A673 (cell line): ENCODE data around the gene USP10. TPM values are rescaled to one million over a fixed set of nuclear protein-coding genes. Genes with fewer than 3 reads are reported as not detected.

ENCODE experiments used
- BruUV-seq: library from RNA; stranded (reverse); fragments of 400-500 nt; replicated peaks from 2 replicates; lab custom pipeline; 2021; lab: Mats Ljungman, UMichigan
- CTCF ChIA-PET: fragments of 300-600 bp; sonication (Branson Sonifier 250); formaldehyde crosslinking; loops from one replicate; lab custom pipeline; 2022; ENCODE audit warnings: antibody characterized with exemption; lab: Charles Lee
- POLR2A ChIA-PET: fragments of 300-600 bp; sonication (Branson Sonifier 250); formaldehyde crosslinking; loops from one replicate; lab custom pipeline; 2022; ENCODE audit warnings: antibody characterized with exemption; ENCODE audit not compliant: low non-redundant PET; lab: Charles Lee
- DNase-seq: peaks from one replicate; pipeline ENCODE4 v3.0.0-alpha.2; 2015; ENCODE audit warnings: low spot score
- H3K27ac ChIP-seq: fragments of 200-600 bp; sonication (generic); 2 replicates; pipeline ENCODE4 v1.5.1; 2016; ENCODE audit warnings: mixed run types, low read depth, mild to moderate bottlenecking, mixed read lengths, antibody characterized with exemption, low read length; ENCODE audit not compliant: poor library complexity, severe bottlenecking
- H3K27me3 ChIP-seq: fragments of 200-600 bp; sonication (generic); replicated peaks from 2 replicates; pipeline ENCODE4 v1.6.1; 2017; ENCODE audit warnings: mixed run types, low read depth, mild to moderate bottlenecking, mixed read lengths, antibody characterized with exemption, low read length; ENCODE audit not compliant: insufficient read depth, poor library complexity
- H3K36me3 ChIP-seq: fragments of 200-600 bp; sonication (generic); 2 replicates; pipeline ENCODE4 v1.6.1; 2016; ENCODE audit warnings: mixed run types, mild to moderate bottlenecking, mixed read lengths, antibody characterized with exemption, low read length; ENCODE audit not compliant: insufficient read depth, poor library complexity, severe bottlenecking
- H3K4me1 ChIP-seq: fragments of 200-600 bp; sonication (generic); 2 replicates; pipeline ENCODE4 v1.6.1; 2017; ENCODE audit warnings: mixed run types, mild to moderate bottlenecking, mixed read lengths, antibody characterized with exemption, low read length; ENCODE audit not compliant: insufficient read depth, poor library complexity, severe bottlenecking
- H3K4me3 ChIP-seq: fragments of 200-600 bp; sonication (generic); 2 replicates; pipeline ENCODE4 v1.5.1; 2016; ENCODE audit warnings: low read depth, mixed run types, mild to moderate bottlenecking, mixed read lengths, low read length; ENCODE audit not compliant: poor library complexity, severe bottlenecking
- H3K9me3 ChIP-seq: fragments of 200-600 bp; sonication (generic); 2 replicates; pipeline ENCODE4 v1.6.1; 2016; ENCODE audit warnings: mixed run types, low read depth, mild to moderate bottlenecking, mixed read lengths, antibody characterized with exemption, low read length; ENCODE audit not compliant: poor library complexity, severe bottlenecking
- EZH2 ChIP-seq: fragments of 200-600 bp; sonication (generic); IDR thresholded peaks from 2 replicates; pipeline ENCODE4 v1.6.1; 2017; ENCODE audit warnings: borderline replicate concordance, low read depth, mild to moderate bottlenecking, mixed read lengths, antibody characterized with exemption, low read length; ENCODE audit not compliant: poor library complexity, severe bottlenecking
- intact Hi-C: fragments of 100-400 bp; cut with micrococcal nuclease; formaldehyde crosslinking; loops from one replicate; pipeline ENCODE4 v1.10.0; 2022; ENCODE audit not compliant: unreplicated experiment
- total RNA-seq: library from RNA; stranded (reverse); gene quantifications from 2 replicates; pipeline ENCODE4 v1.2.3, GENCODE V29; 2021
- TF ChIP-seq, protein P1 (sequence below): fragments of 300-800, 200-600 bp; sonication (generic); conservative IDR thresholded peaks from 2 replicates; pipeline ENCODE4 v1.5.1; 2017; ENCODE audit warnings: low read depth, mild to moderate bottlenecking, antibody characterized with exemption, low read length, moderate library complexity, mixed read lengths

The USP10 gene
- total RNA-seq, 1 experiment from 2014 or later, result 171 TPM

DNA sequence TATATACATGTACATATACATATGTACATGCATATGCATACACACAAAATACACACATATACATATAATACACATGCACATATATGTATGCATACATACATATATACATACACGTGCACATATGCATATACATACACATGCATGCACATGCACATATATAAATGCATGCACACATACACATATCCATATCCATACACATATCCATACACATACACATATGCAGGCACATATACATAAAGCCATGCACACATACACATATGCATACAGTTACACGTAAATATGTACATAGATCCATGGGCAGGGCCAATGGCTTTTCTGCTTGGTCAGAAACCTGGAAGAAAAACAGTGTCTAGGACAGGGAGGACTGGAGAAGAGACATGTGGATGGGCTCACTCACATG lies 23.9 kb upstream of the USP10 start:
- POLR2A ChIA-PET, result no interaction called here
- DNase-seq, result no peak
- Histone ChIP-seq H3K36me3 (no peaks in the 10 kb centered on the region), H3K27ac (no peak overlapping the region), H3K9me3 (no peaks in the 10 kb centered on the region), H3K4me3 (no peak overlapping the region), H3K4me1 (no peaks in the 10 kb centered on the region), H3K27me3 (no peaks in the 10 kb centered on the region)
- no TSS peak for BruUV-seq
- CTCF ChIA-PET, result no interaction called here
- intact Hi-C loops, result no loop called here
- TF ChIP-seq, protein P1, sequence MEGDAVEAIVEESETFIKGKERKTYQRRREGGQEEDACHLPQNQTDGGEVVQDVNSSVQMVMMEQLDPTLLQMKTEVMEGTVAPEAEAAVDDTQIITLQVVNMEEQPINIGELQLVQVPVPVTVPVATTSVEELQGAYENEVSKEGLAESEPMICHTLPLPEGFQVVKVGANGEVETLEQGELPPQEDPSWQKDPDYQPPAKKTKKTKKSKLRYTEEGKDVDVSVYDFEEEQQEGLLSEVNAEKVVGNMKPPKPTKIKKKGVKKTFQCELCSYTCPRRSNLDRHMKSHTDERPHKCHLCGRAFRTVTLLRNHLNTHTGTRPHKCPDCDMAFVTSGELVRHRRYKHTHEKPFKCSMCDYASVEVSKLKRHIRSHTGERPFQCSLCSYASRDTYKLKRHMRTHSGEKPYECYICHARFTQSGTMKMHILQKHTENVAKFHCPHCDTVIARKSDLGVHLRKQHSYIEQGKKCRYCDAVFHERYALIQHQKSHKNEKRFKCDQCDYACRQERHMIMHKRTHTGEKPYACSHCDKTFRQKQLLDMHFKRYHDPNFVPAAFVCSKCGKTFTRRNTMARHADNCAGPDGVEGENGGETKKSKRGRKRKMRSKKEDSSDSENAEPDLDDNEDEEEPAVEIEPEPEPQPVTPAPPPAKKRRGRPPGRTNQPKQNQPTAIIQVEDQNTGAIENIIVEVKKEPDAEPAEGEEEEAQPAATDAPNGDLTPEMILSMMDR, result no peak
- TF ChIP-seq EZH2, result no peak

DNA sequence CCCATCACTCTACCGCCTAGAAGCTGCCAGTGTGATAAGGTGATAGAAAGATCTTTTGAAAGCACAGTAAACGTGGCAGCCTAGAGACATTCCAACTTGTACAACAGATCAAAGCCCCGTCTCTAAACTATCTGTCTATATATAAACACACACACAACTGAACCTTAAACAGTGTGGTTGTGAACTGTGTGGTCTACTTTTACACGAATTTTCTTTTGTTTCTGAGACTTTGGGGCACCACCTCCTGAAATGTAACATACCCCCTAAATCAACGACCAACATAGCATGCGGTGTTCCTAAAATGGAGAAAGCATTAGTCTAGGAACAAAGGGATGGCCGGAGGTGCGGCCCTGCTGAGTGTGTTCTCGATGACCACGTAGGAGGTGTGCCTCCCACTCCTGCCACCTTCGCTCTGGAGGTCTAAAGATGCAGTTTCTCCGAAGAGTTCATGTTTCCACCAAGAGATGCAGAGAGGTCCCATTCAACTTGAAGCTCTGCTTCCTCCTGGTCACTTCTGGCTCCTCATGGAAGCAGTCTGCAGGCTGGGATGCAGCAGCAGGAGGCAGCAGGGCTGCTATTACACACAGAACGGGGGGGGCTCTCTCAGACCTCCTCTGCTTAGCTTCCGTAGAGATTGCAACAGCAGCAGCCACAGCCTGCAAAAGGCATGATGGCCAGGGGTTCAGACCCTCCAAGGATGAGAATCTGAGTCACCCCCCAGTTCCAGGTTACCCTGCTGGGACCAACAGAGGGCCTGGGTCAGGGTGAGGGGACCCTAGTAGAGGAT lies 22.6 kb upstream of the USP10 start:
- TF ChIP-seq, protein P1, result no peak
- no peaks in the 10 kb centered on the region for H3K4me1 ChIP-seq
- ChIA-PET POLR2A (no interaction called here), CTCF (no interaction called here)
- no TSS peak for BruUV-seq
- intact Hi-C loops, result no loop called here
- no peaks in the 10 kb centered on the region for H3K36me3 ChIP-seq
- no peak overlapping the region for H3K27ac ChIP-seq
- DNase-seq, result no peak
- no peaks in the 10 kb centered on the region for H3K9me3 ChIP-seq
- H3K4me3 ChIP-seq, result no peak overlapping the region
- H3K27me3 ChIP-seq, result no peaks in the 10 kb centered on the region

DNA sequence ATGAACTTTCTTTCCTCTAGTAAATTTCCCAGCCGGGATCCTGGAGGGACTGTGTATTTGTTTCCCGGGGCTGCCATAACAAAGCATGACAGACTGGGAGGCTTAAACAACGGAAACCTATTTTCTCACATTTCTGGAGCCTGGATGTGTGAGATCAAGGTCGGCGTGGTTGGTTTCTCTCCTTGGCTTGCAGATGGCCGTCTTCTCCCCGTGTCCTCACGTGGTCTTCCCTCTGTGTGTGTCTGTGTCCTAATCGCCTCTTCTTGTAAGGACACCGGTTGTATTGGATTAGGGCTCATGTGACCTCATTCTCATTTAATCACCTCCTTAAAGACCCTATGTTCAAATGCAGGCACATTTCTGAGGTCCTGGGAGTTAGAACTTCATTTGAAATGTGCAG lies 22.0 kb upstream of the USP10 start:
- TF ChIP-seq, protein P1, result no peak
- no peak for TF ChIP-seq EZH2
- POLR2A ChIA-PET, result no interaction called here
- DNase-seq, result no peak
- Histone ChIP-seq H3K4me1 (no peaks in the 10 kb centered on the region), H3K36me3 (no peaks in the 10 kb centered on the region), H3K27ac (no peak overlapping the region), H3K27me3 (no peaks in the 10 kb centered on the region), H3K4me3 (no peak overlapping the region), H3K9me3 (no peaks in the 10 kb centered on the region)
- BruUV-seq, result no TSS peak
- CTCF ChIA-PET, result no interaction called here
- intact Hi-C loops, result no loop called here
